GM12874 (cell line): ENCODE data around the gene ECE1.

Experiments used
- TF ChIP-seq, protein P1 (sequence below): IDR thresholded peaks from 2 replicates; pipeline ENCODE4 v1.5.1; 2011; ENCODE audit warnings: low read depth, mild to moderate bottlenecking, control low read depth, low read length, moderate library complexity; ENCODE audit not compliant: insufficient read depth

ECE1 gene

DNA sequence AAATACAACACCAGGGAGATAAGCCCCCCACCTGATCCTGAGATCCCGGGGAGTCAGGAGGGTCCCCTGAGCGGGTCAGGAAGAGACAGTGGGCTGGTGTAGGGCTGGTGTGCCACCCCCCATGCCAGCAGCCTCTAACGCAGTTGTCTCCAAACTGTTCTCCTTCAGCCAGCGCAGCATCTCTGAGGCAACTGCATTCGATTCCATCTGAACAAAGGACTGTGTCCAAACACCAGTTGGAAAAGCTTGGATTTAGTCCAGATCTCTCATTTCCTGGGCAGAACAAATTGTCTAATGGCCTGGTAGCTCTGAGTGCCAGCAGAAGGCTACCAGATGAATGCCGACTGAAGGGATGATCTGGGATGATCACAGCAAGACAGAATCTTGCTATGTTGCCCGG is 69.4 kb downstream of the ECE1 start:
- TF ChIP-seq, protein P1, sequence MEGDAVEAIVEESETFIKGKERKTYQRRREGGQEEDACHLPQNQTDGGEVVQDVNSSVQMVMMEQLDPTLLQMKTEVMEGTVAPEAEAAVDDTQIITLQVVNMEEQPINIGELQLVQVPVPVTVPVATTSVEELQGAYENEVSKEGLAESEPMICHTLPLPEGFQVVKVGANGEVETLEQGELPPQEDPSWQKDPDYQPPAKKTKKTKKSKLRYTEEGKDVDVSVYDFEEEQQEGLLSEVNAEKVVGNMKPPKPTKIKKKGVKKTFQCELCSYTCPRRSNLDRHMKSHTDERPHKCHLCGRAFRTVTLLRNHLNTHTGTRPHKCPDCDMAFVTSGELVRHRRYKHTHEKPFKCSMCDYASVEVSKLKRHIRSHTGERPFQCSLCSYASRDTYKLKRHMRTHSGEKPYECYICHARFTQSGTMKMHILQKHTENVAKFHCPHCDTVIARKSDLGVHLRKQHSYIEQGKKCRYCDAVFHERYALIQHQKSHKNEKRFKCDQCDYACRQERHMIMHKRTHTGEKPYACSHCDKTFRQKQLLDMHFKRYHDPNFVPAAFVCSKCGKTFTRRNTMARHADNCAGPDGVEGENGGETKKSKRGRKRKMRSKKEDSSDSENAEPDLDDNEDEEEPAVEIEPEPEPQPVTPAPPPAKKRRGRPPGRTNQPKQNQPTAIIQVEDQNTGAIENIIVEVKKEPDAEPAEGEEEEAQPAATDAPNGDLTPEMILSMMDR, result no peak

DNA sequence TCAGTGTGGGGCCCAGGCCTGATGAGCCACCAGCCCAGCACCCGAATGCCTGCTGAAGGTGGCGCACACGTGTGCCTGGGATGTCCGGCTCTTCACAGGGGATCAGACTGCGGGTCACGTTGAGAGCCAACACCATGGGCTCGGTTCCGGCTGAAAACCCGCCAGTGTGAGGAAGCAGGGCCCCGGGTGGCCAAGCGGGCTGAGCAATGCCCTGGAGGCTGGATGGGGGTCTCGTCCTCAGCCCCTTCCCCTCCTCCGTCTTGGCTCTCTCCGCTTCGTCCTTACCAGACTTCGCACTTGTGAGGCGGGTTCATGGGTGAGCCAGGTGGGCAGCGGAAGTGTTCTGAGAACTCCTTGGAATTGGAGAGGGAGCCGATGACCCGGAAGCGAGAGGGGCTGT is 70.6 kb downstream of the ECE1 start:
- TF ChIP-seq, protein P1, result no peak

DNA sequence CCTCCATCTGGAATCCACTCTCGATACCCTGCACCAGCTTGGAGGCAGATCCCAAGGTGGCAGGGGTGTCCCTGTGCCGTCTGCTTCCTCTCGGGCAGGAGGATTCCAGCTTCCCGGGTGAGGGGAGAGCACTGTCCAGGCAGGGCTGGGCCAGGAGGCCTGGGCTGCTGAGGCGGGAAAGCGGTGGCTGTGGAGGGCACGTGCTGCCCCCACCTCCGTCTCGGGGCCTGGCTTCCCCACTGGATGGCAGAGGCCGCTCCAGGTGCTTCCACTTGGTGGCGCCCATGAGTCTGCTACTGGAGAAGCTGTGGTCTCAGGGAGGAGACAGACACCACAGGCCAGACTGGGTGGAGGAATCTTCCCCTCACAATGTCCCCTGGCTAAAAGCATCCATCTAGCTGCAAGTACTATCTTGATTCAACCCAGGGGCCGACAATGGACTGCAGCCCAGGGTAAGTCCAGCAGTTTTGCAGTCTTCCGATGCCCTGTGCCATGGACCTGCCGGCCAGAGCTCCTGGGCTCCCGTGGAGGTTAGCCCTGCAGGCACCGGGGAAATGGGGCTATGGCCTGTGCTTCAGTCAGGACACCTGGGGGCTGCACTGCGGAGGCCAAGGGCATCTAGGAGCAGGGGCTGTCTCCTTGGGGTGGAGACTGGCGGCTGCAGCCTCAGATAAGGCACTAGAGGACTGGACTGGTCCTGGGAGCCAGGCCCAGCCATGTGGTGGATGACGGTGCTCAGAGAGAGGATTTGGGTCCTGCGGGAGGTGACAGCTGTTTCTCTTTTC is 72.3 kb downstream of the ECE1 start:
- TF ChIP-seq, protein P1, result peak; percentile 56

DNA sequence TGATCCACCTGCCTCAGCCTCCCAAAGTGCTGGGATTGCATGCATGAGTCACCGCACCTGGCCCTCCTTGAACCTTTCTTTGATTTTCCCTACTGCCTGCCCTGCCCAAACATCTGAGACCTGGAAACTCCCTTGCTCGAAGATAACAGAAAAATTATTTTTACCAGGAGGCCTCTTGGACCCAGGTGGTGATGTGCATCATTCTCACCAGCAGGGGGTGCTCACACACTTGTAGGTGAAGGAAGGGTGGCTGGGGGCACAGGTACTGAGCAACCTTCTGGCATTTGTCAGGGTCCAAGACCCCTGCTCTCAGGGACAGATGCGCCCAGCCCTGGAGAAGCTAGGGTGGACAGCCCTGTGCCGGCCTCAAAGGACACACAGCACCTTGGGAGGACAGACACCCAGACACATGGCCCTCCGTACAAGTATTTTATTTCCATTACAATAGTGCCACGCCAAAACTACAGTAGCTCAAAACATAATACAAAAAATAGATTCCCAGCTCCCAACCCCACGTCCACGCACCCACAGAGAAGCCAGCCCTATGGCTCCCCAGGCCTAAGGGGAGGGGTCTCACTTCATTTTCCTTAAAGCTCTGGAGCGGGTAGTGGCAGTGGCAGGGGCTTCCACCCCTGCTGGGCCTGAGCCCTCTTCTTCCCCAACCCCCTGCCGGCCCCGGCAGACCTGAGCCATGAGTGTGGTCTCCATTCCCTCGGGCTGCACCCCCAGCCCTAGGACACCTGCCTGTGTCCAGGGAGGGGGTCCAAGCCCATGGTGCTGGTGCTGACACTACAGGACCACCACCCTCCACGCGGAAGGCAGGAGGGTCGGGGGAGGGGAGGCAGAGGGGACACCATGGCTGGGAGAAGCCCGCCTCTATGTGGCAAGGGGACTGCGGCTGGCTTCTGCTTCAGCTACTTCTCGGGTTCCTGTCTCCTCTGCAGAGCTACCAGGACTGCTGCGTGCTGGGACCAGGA is 73.1 kb downstream of the ECE1 start:
- TF ChIP-seq, protein P1, result peak; percentile 81

DNA sequence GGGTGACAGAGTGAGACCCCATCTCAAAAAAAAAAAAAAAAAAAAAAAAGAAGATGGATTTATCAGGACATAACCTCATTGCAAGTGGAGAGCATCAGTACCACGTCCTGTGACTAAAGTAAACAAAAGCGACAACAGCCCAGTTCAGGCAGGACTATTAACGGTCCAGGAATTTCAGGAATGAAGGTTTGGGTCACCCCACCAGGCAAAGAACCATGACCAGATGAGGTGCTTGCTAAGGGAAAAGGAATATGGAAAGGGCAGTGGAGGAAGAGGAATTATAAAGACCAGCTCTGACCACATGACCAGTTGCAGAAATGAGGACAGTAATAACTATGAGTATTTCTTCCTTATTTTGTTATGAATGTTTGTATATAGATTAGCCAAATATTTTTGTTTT is 78.1 kb downstream of the ECE1 start:
- TF ChIP-seq, protein P1, result no peak

DNA sequence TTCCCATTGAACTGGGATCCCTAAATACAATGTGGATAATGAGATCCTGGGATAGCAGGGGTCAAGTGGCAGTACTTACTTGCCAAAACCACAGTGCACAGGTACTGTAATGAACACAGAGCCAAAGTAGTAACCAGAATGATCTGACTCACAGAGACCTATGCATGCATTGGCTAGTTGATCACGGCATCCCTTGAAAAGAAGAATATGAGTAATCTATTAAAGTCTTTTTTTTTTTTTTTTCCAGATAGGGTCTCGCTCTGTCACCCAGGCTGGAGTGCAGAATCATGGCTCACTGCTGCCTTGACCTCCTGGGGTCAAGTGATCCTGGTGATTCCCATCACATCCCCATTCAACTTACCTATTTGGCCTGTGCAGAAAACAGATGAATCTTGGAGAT is 84.1 kb downstream of the ECE1 start:
- TF ChIP-seq, protein P1, result no peak

DNA sequence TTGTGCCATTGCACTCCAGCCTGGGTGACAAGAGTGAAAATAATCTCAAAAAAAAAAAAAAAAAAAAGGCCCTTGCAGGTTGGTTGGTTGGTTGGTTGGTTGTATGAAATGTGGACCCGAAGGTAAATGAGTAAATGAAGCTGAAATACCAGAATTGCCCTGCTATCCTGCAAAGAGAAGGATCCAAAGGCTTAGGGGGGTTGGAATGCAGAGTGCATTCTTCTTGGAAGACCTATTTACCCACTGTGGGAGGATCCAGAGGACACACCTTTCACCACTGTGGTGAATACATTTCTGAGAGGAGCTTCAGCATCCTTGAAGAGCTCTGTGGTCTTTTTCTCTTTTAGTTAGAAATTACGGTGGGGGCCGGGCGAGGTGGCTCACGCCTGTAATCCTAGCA is 84.8 kb downstream of the ECE1 start:
- TF ChIP-seq, protein P1, result no peak
